ENCODE measurements around the gene NOL12.
"Not testable (repeated sequence)": the region's sequence is repeated elsewhere in the genome, so short reads cannot be mapped to it uniquely, and the experiment has no call there.

Gene NOL12

GRCh38 chr22:37686002-37686982, at the start of gene NOL12:
Gene NOL12 (plus strand): TSS chr22:37686343. CDS start chr22:37686393, 50 bp downstream.
- peak; percentile 54 to 59 for DNase-seq (ENCODE audit: low read depth in 2 of 2)

- no peak for DNase-seq (ENCODE audit: low read depth in 2 of 2)
Measured at GRCh38 chr22:37636949-37637273, 49.2 kb upstream of the NOL12 start.

- DNase-seq (ENCODE audit: low read depth in 2 of 2) = no peak
Measured at GRCh38 chr22:37638391-37639069, 47.6 kb upstream of the NOL12 start.

- DNase-seq (ENCODE audit: low read depth in 2 of 2) = no peak
Measured at GRCh38 chr22:37639070-37639760, 46.9 kb upstream of the NOL12 start, which contains the start of gene SH3BP1. Gene SH3BP1 (plus strand): TSS chr22:37639669. CDS start chr22:37639788, 119 bp downstream.

- no peak for DNase-seq (ENCODE audit: low read depth in 2 of 2)
Measured at GRCh38 chr22:37639771-37640590, 46.2 kb upstream of the NOL12 start.

GRCh38 chr22:37640591-37641560, 45.3 kb upstream of the NOL12 start:
- DNase-seq (ENCODE audit: low read depth in 2 of 2) = no peak

GRCh38 chr22:37641561-37641949, 44.6 kb upstream of the NOL12 start:
- DNase-seq (ENCODE audit: low read depth in 2 of 2) = no peak

- DNase-seq (ENCODE audit: low read depth in 2 of 2) = peak; percentile 67 to 71
Measured at GRCh38 chr22:37643225-37643847, 42.8 kb upstream of the NOL12 start.

GRCh38 chr22:37647317-37647716, 38.8 kb upstream of the NOL12 start:
- no peak for DNase-seq (ENCODE audit: low read depth in 2 of 2)

- DNase-seq (ENCODE audit: low read depth in 2 of 2) = no peak
Measured at GRCh38 chr22:37647928-37648327, 38.2 kb upstream of the NOL12 start.

GRCh38 chr22:37650463-37651136, 35.5 kb upstream of the NOL12 start:
- no peak for DNase-seq (ENCODE audit: low read depth in 2 of 2)

- DNase-seq (ENCODE audit: low read depth in 2 of 2) = no peak
Measured at GRCh38 chr22:37654563-37655251, 31.4 kb upstream of the NOL12 start.

- no peak for DNase-seq (ENCODE audit: low read depth in 2 of 2)
Measured at GRCh38 chr22:37655252-37655563, 30.9 kb upstream of the NOL12 start.

GRCh38 chr22:37656583-37656982, 29.6 kb upstream of the NOL12 start:
- DNase-seq (ENCODE audit: low read depth in 2 of 2) = not testable (repeated sequence)

GRCh38 chr22:37657590-37658132, 28.5 kb upstream of the NOL12 start:
- no peak for DNase-seq (ENCODE audit: low read depth in 2 of 2)

GRCh38 chr22:37658133-37659065, 27.7 kb upstream of the NOL12 start, which contains the start of gene PDXP:
Gene PDXP (plus strand): TSS chr22:37658723. CDS start chr22:37658783, 60 bp downstream.
- DNase-seq (ENCODE audit: low read depth in 2 of 2) = peak; percentile 92 to 97

Measured in activated CD8-positive, alpha-beta memory T cell treated with anti-CD3 and anti-CD28 coated beads for 4 hours (primary cell).